NCI-H524 treated with DMSO at 0.1 percent for 48 hours (cell line): Measurements from ENCODE around the gene CD2.
"Not testable (repeated sequence)": the region's sequence is repeated elsewhere in the genome, so short reads cannot be mapped to it uniquely, and the experiment has no call there.

Source experiments
- DNase-seq: peaks from one replicate; lab custom pipeline; 2025; lab: John Stamatoyannopoulos, UW

CD2 gene

DNA sequence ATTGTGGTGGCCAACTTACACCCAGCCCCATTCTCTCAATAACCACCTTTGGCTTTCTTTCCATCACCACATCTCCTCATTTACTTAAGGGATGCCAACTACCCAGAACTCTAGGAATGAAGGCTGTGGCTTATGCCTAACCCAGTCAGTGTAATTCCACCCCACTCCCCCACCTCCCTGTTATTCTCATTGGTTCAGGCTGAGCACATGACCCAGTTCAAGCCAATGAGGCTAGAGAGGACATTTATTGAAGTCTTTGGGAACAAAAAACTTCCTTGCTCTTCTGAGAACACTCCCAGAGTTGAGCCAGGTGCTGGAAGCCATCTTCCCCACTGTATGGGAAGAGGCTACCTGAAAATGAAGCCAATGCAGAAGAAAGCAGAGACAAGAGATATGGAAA, 22.8 kb upstream of the CD2 start:
- DNase-seq, result no peak

DNA sequence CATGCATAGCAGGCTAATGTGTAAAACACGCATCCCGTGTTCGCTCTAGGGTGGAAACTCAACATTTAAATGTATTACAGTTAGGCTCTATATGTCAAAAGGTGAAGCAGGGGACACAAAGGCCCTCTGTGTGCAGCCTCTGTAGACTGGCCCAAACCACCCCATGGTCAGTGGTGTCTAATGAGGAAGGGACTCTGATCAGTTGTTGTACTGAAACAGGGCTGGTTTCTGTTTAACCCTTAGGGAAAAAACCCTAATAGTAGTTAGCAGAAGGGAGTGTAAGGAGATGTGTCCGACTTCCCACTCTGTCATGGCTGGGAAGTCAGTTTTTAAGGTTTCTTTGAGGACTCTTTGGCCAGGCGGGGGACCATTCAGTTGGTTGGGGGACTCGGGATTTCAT, 21.5 kb upstream of the CD2 start:
- no peak for DNase-seq

DNA sequence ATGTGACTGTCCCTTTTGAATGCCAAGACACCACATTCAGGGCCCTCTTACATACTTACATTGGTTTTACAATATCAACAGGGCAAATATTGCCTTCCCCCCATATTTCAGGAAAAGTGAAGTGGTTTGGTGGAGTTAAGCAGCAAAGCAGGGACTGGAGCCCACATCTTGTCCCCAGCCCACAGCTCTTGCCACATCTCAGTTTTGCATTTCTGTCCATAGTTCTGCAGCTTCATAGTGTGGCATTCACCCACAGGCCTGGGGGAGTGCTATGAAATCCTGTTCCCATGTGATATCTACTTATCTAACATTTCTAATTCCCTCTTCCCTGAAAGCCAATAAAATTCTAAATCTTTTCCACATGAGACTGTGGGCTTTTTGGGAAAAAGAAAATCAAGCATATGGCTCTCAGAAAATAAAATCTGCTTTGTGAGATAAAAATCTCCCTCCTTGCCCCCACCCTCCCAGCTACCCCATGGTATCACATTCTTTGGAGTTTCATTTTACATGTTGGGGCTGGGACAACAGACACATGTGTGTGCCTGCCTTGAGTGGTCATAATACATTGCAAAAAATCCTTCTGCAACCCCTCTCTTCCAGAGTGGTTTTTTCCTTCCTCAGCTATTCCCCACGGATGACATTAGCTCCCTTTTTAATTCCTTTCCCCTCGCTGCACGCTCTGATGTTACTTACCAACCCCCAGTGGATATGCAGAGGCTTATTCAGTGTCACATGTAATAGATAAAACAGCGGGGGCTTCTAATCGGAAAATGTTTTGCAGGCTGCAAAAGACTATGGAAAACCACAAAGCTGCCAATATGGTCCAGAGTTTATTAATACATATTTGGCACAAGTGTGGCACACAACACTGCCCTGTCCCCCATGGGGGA, 20.5 kb upstream of the CD2 start:
- no peak for DNase-seq

DNA sequence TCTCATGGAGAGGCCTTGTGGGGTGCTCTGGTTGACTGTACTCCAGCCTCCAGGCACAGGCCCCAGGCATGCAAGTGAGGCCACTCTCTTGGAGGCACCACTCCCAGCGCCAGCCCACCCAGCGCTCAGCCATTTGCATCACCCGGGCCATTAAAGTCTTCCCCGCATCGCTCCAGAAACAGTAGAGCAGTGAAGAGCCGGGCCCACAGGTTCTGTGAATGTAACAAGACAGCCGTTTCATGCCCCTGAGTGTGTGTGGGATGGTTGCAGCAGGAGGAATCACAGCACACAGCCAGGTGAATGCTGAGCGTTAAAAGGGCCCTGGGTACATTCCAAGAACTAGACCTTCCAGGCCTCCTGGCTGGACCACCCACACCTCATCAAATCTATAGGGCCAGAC, 19.0 kb upstream of the CD2 start:
- DNase-seq, result no peak

DNA sequence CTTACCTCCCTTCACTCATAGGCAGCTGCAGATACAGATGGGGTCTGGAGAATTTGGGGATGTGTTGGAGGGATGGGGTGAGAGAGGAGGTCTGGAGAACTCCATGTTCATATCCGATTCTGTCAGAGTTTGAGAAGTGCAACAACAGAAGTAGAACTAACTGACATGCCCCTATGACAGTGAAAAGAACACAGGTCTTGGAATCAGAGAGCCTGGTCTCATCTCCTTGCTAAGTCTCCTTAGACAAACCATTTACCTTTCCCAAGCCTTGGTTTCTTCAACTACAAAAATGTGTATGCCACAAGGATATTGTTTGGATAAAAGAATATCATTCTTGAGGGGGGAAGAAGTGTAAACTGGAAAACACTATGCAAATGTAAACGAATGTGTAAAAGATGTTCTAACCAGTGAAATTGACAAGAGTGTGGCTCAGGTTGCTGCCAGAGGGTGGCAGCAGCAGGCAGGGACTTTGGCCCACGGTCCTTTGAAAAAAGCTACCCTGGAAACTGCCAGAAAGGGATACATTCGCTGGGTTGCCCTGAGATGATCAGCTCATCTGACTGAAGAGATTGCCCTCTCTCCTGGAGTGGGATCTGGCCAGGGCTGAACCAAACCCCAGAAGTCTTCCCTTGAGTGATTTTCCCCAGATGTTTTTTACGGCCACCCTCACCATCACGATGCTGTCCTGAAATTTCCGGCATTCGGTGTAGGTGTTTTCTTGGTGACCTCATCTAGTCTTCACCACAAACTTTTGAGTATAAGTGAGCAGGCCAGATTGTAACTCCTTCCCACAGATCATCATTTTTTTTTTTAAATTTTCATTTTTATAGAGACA, 17.0 kb upstream of the CD2 start:
- no peak for DNase-seq

DNA sequence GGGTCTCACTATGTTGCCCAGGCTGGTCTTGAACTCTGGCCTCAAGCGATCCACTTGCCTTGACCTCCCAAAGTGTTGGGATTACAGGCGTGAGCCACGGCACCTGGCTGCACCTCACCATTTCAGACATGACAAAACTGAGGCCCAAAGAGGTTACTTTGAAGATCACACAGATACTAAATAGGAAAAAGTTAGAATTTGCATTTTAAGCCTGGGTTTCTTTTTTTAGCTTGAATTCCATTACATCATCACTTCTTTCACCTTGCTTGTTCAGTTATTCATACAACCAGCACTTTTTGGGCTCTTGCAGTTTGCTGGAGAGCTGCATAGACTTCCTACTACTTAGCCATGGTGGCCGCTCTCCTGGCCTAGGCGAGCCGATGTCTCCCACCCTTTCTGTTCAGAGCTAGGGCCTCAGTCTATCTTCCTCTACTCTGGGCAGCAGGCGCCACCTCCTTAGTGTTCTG, 16.3 kb upstream of the CD2 start:
- DNase-seq, result no peak

DNA sequence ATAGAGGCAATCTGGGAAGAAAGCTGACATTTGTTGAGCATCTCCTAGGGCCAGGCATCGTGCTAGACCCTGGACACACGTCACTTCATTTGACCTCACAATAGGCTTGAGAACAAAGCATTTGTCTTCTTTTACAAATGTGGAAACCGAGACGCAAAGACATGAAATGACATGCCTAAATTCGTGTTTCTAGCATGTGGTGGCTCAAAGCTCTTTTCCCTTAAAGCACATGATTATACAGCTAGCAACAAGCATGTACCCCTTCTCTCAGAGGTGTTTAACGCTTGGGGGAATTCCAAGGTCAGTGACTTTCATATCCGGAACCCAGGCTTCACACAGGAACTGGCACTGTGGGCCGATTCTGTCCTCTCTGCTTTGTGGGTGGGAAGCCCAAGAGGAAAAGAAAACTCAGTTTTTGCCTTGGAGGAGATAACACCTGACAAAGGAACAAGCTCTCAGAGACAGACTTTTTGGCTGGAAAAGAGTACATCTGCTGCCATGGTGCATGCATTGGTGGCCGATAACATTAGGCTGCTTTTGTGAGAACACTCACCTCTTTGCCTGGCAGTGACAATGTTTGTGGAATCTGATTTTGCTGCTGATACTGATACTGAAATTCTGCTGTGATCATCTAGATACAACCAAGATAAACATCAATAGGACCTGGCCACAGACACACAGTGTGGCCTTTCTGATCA, 15.4 kb upstream of the CD2 start:
- no peak for DNase-seq

DNA sequence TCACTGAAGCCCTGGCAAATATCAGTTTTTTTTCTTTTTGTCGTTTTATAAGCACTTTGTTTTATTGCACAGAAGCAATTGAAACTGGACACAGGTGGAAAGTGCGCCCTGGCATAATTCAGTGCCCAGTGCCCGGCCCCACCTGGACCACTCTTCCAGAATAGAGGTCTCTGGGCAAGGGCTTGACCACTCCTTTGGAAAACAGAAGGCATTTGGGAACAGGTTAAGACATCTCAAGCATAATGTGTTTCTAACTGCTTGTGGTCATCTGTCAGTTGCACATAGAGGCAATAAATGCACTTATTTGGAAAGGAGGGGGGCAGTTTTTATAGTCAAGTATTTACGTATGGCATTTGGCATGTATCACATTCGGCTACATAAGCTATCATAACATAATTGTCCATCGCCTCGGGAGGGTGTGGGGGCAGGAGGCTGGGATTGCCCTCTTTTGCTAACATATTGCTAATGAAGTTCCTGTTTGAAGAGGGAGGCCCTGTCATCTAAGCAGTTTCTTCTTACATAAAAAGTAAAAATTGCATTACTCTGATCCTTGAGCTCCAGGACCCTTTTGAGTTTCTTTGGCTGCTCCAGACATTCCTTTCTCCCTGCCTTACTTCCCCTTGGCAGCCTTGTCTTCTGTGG, 14.7 kb upstream of the CD2 start:
- DNase-seq, result no peak

DNA sequence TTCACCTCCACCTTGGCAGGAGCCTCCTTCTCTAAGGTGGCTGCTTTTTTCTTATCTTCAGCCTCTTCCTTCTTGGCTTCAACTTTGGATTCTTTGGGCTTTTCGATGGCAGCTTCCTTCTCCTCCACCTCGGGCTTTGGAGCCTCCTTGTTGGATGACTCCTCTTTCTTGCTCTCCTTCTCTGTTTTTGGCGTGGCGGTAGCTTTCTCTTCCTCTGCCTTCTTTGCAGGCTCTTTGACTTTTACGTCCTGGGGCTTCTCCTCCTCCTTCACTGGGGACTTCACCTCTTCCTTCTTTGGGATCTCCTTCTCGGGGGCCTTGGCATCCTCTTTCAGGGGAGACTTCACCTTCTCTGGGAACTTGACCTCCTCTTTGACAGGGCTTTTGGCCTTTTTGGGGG, 13.9 kb upstream of the CD2 start:
- DNase-seq, result no peak

DNA sequence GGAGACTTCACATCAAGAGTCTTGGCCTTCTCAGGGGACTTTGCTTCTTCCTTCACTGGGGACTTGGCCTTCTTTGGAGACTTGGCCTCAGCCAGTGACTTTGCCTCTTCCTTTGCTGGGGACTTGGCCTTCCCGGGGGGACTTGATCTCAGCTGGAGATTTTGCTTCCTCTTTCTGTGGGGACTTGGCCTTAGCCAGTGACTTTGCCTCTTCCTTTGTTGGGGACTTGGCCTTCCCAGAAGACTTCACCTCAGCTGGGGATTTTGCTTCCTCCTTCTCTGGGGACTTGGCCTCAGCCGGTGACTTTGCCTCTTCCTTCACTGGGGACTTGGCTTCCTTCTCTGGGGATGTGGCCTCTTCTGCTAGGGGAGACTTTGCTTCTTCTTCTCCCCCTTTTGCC, 13.5 kb upstream of the CD2 start:
- DNase-seq, result no peak

DNA sequence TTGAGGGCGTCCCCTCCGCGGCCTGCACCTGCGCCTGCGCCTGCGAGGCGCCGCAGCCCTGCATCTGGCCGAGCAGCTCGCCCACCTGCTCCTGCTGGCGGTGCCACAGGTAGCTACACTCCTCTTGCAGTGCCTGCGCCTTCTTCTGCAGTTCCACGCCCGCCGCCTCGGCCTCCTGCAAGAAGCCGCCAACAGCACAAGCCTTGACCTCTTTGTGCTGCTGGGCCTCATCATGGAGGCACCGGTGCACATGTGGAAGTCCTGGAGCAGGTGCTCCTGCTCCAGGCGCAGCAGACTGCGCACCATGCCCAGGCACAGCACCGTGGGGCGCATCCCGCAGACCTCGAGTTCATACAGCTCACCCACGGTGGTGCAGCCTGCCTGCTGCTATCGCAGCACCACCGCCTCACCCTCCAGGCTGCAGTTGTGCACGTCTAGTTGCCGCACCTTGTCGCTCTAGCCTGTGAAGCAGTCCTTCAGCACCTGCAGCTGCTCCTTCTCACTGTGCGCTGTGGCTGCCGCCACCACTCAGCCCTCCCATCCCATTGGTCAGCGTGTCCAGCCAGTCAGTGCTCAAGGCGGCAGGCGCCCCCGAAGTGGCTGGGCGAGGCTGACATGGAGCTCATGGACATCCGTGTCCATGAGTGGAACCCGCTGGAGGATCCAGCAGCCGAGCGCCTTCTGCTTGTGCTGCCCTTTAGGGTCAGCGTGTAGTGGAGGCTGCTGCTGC, 12.2 kb upstream of the CD2 start:
- no peak for DNase-seq

DNA sequence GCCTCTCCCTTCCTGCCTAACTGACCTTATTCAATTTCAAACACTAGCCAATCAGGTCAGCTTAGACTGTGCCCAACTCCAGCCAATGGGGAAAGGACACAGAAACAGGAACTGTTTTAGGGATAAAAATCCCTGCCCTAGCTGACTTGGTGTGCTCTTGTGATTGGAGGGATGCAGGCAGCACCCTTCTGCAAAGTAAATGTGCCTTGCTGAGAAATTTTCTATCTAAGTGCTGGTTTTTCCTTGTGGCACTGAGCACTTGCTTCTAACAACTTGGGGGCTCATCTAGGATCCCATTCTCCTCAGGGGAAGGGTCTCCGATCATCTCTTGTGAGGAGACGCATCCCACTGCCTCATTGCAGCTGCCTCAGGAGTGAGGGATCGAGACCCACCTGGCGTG, 10.7 kb upstream of the CD2 start:
- DNase-seq, result no peak

DNA sequence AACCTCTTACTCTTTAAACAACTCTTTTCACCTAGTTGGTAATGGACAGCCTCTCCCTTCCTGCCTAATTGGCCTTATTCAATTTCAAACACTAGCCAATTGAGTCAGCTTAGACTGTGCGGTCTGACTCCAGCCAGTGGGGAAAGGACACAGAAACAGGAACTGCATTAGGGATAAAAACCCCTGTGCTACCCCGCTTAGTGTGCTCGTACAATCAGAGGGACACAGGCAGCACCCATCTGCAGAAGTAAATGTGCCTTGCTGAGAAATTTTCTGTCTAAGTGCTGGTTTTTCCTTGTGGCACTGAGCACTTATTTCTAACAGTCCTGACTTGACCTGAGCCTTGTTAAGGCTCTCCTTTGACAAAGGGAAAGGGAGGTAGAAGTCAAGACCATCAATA, 6.0 kb upstream of the CD2 start:
- DNase-seq, result no peak

DNA sequence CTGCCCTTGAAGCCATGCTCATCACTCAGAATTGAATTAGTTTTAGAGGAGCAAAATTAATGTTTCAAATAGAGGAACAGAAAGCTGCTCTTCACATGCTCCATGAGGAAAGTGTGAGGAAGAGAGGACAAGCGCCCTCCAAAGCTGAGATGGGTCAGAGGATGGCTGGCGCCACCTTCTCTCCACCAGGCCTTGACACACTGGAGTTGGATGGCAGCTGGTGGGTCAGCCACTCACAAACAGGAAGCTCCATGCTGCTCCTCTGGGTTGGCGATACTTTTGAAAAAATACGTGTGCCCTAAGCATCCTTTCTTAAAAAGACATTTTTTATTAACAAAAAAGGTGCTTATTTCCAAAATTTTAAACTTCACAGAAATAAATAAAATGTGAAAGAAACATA, 3.1 kb upstream of the CD2 start:
- no peak for DNase-seq

DNA sequence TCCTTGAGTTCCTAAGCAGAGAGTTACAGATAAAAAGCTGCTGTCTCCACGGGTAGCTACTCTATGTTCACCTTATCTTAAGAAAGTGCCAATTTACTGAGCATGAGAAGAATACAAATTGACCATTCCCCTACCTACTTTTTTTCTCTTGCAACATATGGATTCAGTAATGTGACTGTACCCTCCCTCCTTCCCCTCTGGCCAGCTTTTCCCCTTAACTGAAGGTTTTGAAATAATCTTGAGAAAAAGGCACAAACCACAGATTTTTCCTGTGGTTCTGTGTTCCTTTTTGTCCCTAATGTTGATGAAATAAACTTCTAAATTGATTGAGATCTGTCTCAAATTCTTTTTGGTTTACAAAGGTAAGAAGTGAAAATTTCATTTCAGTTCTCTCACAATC, 2.6 kb upstream of the CD2 start:
- no peak for DNase-seq

DNA sequence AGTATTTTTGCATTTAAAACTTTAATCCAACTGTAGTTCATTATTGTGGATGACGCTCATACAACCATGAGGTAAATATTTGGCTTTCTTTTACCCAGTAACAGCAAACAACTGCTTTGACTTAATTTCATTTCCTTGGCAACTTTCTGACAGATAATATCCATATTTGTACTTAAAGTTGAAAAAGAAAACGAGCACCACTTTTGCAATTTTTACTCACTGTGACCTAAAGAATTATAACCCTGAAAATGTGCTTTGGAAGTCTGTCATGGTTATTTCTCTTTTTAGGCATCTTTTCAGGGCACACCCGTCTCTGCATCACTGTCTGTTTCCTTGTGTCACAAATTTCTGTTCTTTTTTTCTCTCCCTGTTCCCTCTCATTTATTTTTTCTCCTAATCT, 918 bp upstream of the CD2 start:
- DNase-seq, result no peak

DNA sequence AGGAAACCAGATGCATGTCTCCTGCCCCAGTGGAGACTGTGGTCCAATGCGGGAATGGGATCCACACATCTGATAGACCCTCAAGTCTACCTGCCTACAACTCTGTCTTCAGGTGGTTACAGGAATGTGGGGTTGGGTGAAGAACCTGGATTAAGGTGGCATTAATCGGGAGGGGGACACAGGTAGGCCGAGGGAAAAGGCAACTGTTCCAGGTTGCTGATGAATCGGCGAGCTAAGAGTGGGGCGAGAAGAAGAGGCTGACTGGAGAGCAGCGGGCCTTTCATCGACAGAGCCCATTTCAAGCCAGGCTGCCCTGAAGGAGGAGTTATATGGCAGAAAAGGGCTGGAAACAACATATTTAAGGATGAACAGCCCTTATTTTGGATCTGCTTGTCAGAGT, 836 bp downstream of the CD2 start:
- DNase-seq, result no peak

DNA sequence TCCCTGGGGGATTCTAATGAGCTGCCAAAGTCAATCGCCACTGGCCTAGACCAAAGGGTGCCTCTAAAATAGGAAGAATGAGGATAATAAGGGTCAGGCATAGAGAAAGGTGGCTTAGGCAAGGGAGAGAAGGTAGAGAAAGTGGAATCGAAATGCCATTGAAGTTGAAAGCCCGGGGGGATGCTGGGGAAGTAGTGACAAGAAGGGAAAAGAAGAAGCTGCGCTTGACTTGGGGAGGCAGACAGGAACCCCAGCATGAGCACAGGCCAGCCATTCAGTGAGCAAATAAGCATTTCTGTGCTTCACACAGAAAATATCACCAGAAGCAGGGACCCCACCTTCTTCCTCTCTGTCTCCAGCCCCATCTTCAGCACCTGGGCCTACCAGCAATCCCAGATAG, 1.5 kb downstream of the CD2 start:
- no peak for DNase-seq

DNA sequence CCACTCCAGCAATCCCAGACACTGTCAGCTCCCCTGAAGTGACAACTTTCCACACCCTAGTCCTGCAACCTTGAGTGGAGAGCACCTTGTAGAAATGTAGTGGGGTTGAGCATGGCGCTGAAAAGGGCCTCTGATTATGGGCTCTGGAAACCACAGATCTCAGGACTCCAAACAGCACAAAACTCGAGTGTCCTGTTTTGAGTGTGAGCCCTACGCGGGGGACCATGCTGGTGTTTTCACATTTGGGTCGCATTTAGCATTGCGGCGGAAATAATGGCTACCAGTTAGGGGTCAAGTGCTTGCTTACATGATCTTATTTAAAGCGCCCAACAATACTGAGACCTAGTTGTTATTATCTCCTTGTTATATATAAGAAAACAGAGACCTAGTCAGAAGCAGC, 1.9 kb downstream of the CD2 start:
- DNase-seq, result not testable (repeated sequence)

DNA sequence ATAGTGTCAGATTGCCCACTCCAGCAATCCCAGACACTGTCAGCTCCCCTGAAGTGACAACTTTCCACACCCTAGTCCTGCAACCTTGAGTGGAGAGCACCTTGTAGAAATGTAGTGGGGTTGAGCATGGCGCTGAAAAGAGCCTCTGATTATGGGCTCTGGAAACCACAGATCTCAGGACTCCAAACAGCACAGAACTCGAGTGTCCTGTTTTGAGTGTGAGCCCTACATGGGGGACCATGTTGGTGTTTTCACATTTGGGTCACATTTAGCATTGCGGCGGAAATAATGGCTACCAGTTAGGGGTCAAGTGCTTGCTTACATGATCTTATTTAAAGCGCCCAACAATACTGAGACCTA, 4.2 kb downstream of the CD2 start:
- not testable (repeated sequence) for DNase-seq

DNA sequence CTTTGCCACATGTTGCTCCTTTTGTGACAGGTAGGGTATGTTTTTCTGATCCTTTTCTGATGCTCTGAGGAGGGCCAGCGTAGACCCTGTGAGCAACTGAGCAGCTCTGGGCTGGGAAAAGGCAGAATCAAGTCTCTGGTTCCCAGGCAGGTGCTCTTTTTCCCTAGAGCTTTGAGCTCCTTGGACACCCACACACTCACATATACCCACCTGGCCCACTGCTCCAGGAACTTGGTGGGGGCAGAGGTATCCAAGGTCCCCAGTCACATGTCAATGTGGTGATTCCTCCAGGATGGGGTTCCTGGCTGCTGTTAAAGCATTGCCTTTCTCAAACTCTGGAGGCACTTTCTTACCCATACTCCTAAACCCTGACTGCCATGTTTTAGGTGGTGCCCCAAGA, 5.4 kb downstream of the CD2 start:
- no peak for DNase-seq

DNA sequence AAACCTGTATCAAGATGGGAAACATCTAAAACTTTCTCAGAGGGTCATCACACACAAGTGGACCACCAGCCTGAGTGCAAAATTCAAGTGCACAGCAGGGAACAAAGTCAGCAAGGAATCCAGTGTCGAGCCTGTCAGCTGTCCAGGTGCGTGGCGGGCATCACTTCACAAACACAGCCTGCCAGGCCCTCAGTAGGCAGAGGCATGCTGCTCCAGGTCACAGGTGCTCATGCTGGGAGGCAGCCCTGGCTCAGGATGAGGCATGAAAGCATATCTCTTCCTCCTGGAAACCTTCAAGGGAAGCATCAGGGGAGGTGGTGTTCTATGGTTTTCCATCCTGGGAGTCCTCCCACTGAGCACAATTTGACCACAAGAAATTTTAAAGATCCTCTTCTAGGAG, 6.3 kb downstream of the CD2 start:
- no peak for DNase-seq
